Middle frontal gyrus (tissue), 1 donor: ENCODE results near the gene ATL2.
"Not testable (repeated sequence)": the region's sequence is repeated elsewhere in the genome, so short reads cannot be mapped to it uniquely, and the experiment has no call there.

ENCODE experiments used
- DNase-seq: peaks from one replicate; pipeline ENCODE4 v3.0.0-alpha.2; 2015; ENCODE audit warnings: low spot score; ENCODE audit errors: extremely low spot score

The ATL2 gene

GRCh38 chr2:38390947-38391346 lies 13.9 kb upstream of the ATL2 start:
- no peak for DNase-seq

- no peak for DNase-seq
Measured at GRCh38 chr2:38387887-38388286, 10.8 kb upstream of the ATL2 start.

GRCh38 chr2:38386821-38387220 lies 9.7 kb upstream of the ATL2 start:
- no peak for DNase-seq

- DNase-seq, result no peak
Measured at GRCh38 chr2:38386377-38386776, 9.3 kb upstream of the ATL2 start.

GRCh38 chr2:38384338-38384737 lies 7.3 kb upstream of the ATL2 start:
- DNase-seq, result no peak

- DNase-seq, result not testable (repeated sequence)
Measured at GRCh38 chr2:38383741-38384140, 6.7 kb upstream of the ATL2 start.

GRCh38 chr2:38381381-38382143 lies 4.5 kb upstream of the ATL2 start:
- DNase-seq, result no peak

GRCh38 chr2:38380397-38381130 lies 3.5 kb upstream of the ATL2 start:
- no peak for DNase-seq

GRCh38 chr2:38376346-38377049 lies 575 bp downstream of the ATL2 start:
- DNase-seq, result no peak

- DNase-seq, result no peak
Measured at GRCh38 chr2:38375696-38376345, 1.3 kb downstream of the ATL2 start.

- no peak for DNase-seq
Measured at GRCh38 chr2:38374984-38375383, 2.1 kb downstream of the ATL2 start.

GRCh38 chr2:38371235-38371634 lies 5.8 kb downstream of the ATL2 start:
- no peak for DNase-seq

GRCh38 chr2:38370664-38371063 lies 6.4 kb downstream of the ATL2 start:
- no peak for DNase-seq

GRCh38 chr2:38362232-38362631 lies 14.8 kb downstream of the ATL2 start:
- no peak for DNase-seq

- no peak for DNase-seq
Measured at GRCh38 chr2:38360177-38360576, 16.9 kb downstream of the ATL2 start.

- no peak for DNase-seq
Measured at GRCh38 chr2:38353402-38353801, 23.7 kb downstream of the ATL2 start.

- DNase-seq, result no peak
Measured at GRCh38 chr2:38352336-38352735, 24.7 kb downstream of the ATL2 start.

GRCh38 chr2:38345323-38346038 lies 31.6 kb downstream of the ATL2 start:
- no peak for DNase-seq

- no peak for DNase-seq
Measured at GRCh38 chr2:38344813-38345212, 32.3 kb downstream of the ATL2 start.

- no peak for DNase-seq
Measured at GRCh38 chr2:38343212-38343611, 33.9 kb downstream of the ATL2 start.

GRCh38 chr2:38336621-38337020 lies 40.5 kb downstream of the ATL2 start:
- DNase-seq, result no peak
